ENCODE results near the gene MLANA.

MLANA gene, protein sequence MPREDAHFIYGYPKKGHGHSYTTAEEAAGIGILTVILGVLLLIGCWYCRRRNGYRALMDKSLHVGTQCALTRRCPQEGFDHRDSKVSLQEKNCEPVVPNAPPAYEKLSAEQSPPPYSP

DNA sequence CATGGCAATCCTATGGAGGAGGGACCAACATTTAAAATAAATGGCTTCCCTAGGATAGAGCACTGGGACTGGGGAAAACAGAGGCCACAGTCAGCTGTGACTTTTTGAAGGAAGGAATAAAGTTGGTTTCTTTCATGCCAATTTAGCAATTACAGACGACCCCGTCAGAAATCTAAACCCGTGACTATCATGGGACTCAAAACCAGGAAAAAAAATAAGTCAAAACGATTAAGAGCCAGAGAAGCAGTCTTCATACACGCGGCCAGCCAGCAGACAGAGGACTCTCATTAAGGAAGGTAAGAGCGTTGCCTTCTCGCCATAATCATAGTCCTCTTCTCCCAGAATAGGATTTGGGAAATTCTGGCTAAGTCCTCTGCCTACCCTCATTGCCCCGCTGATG lies at the start of gene MLANA:
TSS of gene MLANA (plus strand) at position 249 of the 400 bp plus-strand sequence. CDS start 1,586 bp downstream, outside the sequence.
- Histone ChIP-seq H3K9ac (ENCODE audit: low read length) (no peak within 1 kb of the TSS), H3K27ac (ENCODE audit: low read length) (no peak within 1 kb of the TSS), H3K79me2 (ENCODE audit: low read length) (no peaks in the 10 kb centered on the region), H3K4me1 (ENCODE audit: low read length) (peaks cover 6% of the 10 kb centered on the region), H3K4me3 (ENCODE audit: low read length) (no peak within 1 kb of the TSS), H2AFZ (ENCODE audit: low read depth, low read length) (no peak within 1 kb of the TSS), H3K27me3 (ENCODE audit: low read depth, low read length) (0 out of 2 replicates have a peak, but pooled peaks cover 2% of the 10 kb centered on the region), H3K4me2 (ENCODE audit: low read length) (no peak within 1 kb of the TSS), H3K9me3 (ENCODE audit: insufficient read depth, low read length) (no peaks in the 10 kb centered on the region), H3K36me3 (replicated peaks; ENCODE audit: low read depth, low read length) (no peaks in the 10 kb centered on the region), H4K20me1 (ENCODE audit: insufficient read depth, low read length) (no peaks in the 10 kb centered on the region)
- TF ChIP-seq, protein P1, sequence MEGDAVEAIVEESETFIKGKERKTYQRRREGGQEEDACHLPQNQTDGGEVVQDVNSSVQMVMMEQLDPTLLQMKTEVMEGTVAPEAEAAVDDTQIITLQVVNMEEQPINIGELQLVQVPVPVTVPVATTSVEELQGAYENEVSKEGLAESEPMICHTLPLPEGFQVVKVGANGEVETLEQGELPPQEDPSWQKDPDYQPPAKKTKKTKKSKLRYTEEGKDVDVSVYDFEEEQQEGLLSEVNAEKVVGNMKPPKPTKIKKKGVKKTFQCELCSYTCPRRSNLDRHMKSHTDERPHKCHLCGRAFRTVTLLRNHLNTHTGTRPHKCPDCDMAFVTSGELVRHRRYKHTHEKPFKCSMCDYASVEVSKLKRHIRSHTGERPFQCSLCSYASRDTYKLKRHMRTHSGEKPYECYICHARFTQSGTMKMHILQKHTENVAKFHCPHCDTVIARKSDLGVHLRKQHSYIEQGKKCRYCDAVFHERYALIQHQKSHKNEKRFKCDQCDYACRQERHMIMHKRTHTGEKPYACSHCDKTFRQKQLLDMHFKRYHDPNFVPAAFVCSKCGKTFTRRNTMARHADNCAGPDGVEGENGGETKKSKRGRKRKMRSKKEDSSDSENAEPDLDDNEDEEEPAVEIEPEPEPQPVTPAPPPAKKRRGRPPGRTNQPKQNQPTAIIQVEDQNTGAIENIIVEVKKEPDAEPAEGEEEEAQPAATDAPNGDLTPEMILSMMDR (IDR thresholded peaks at IDR 0.05; ENCODE audit: low read depth, low read length) = no peak
- no peak for TF ChIP-seq EZH2phosphoT487 (IDR thresholded peaks at IDR 0.05; ENCODE audit: low read depth)

DNA sequence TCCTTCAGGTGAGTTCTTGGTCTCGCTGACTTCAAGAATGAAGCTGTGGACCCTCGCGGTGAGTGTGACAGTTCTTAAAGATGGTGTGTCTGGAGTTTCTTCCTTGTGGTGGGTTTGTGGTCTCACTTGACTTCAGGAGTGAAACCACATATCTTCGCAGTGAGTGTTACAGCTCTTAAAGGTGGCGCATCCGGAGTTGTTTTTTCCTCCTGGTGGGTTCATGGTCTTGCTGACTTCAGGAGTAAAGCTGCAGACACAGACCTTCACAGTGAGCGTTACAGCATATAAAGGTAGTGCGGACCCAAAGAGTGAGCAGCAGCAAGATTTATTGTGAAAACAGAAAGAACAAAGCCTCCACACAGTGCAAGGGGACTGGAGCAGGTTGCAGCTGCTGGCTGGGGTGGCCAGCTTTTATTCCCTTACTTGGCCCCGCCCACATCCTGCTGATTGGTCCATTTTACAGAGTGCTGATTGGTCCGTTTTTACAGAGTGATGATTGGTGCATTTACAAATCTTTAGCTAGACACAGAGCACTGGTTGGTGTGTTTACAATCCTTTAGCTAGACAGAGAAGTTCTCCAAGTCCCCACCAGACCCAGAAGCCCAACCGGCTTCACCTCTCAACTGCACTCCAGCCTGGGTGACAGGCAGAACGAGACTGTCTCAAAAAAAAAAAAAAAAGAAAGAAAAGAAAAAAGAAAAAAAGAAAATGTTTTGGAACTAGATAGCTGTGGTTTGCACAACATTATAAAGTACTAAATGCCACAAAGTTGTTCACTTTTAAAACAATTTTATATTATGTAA lies 48.7 kb upstream of the MLANA start:
- no peak overlapping the region for H2AFZ ChIP-seq (ENCODE audit: low read depth, low read length)
- H3K4me1 ChIP-seq (ENCODE audit: low read length) = peaks cover 15% of the 10 kb centered on the region
- TF ChIP-seq, protein P1 (IDR thresholded peaks at IDR 0.05; ENCODE audit: low read depth, low read length) = no peak
- no peak for TF ChIP-seq EZH2phosphoT487 (IDR thresholded peaks at IDR 0.05; ENCODE audit: low read depth)
- H3K4me3 ChIP-seq (ENCODE audit: low read length) = no peak overlapping the region
- H3K27ac ChIP-seq (ENCODE audit: low read length) = no peak overlapping the region
- H3K27me3 ChIP-seq (ENCODE audit: low read depth, low read length) = no peaks in the 10 kb centered on the region
- no peaks in the 10 kb centered on the region for H3K36me3 ChIP-seq (replicated peaks; ENCODE audit: low read depth, low read length)
- no peaks in the 10 kb centered on the region for H3K79me2 ChIP-seq (ENCODE audit: low read length)
- no peak overlapping the region for H3K9ac ChIP-seq (ENCODE audit: low read length)
- no peaks in the 10 kb centered on the region for H4K20me1 ChIP-seq (ENCODE audit: insufficient read depth, low read length)
- H3K4me2 ChIP-seq (ENCODE audit: low read length) = no peak overlapping the region
- H3K9me3 ChIP-seq (ENCODE audit: insufficient read depth, low read length) = no peaks in the 10 kb centered on the region

DNA sequence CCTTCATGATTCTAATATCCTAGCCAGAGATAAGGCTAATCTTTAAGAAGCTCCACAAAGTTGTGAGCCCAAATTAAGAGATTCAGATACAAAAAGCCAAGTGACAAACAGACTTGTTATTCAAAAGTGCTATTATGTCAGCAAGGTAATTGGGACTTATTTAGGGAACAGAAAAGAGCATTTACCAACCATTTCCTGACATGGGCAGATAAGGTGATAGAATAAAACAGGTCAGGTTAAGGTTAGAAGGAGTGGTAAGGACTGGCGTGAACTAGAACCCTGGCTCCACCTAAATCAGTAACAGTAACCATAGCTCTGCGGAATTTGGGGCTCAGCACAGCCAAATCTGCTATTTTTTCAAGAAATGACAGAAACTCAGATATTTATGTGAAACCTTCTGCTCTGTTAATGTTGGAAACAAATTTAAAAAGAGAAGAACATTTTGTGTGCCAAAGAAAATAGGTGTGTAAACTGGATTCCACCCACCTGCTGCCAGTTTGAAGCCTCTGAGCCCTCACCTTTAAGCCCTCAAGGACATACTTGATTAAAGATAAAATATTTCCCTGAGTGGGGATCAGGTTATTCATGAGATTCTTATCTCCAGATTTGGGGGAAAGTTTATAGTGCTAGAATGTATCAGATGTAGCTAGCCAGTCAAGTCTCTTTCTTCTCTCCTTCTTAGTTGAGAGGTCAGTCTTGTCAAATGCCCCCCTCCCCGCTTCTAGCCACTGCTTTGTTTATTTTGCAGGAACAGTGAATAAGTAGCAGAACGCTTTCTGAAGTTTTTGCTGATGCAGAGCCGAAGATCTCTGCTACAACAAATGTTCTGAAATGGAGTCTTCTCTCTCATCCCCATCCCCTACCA lies 47.5 kb upstream of the MLANA start:
- Histone ChIP-seq H3K9ac (ENCODE audit: low read length) (no peak overlapping the region), H3K4me3 (ENCODE audit: low read length) (no peak overlapping the region), H3K4me1 (ENCODE audit: low read length) (peaks cover 15% of the 10 kb centered on the region), H3K27me3 (ENCODE audit: low read depth, low read length) (no peaks in the 10 kb centered on the region), H3K36me3 (replicated peaks; ENCODE audit: low read depth, low read length) (no peaks in the 10 kb centered on the region), H4K20me1 (ENCODE audit: insufficient read depth, low read length) (no peaks in the 10 kb centered on the region), H3K27ac (ENCODE audit: low read length) (no peak overlapping the region), H3K4me2 (ENCODE audit: low read length) (no peak overlapping the region), H3K9me3 (ENCODE audit: insufficient read depth, low read length) (no peaks in the 10 kb centered on the region), H2AFZ (ENCODE audit: low read depth, low read length) (no peak overlapping the region), H3K79me2 (ENCODE audit: low read length) (no peaks in the 10 kb centered on the region)
- no peak for TF ChIP-seq EZH2phosphoT487 (IDR thresholded peaks at IDR 0.05; ENCODE audit: low read depth)
- TF ChIP-seq, protein P1 (IDR thresholded peaks at IDR 0.05; ENCODE audit: low read depth, low read length) = no peak

Measured in OCI-LY3 (cell line).